ENCODE measurements around the gene CHMP1B.

CHMP1B gene

GRCh38 chr18:11859903-11860407 is 8.7 kb downstream of the CHMP1B start:
- Mint-ChIP-seq H3K36me3 (ENCODE audit: low read depth) (peaks cover 4% of the 10 kb centered on the region), H3K4me1 (peaks cover 25% of the 10 kb centered on the region), H3K9me3 (no peaks in the 10 kb centered on the region), H3K27me3 (ENCODE audit: low read depth) (no peaks in the 10 kb centered on the region), H3K27ac (peak overlapping the region in 1 of 3 experiments; percentile 20), H3K4me3 (no peak overlapping the region)
- no peak for TF ChIP-seq CTCF (IDR thresholded peaks at IDR 0.05; ENCODE audit: unreplicated experiment in 3 of 3)

GRCh38 chr18:11860594-11861450 is 9.6 kb downstream of the CHMP1B start:
- Mint-ChIP-seq H3K4me1 (peaks cover 25% of the 10 kb centered on the region), H3K27ac (no peak overlapping the region), H3K36me3 (ENCODE audit: low read depth) (no peaks in the 10 kb centered on the region), H3K9me3 (no peaks in the 10 kb centered on the region), H3K4me3 (no peak overlapping the region), H3K27me3 (ENCODE audit: low read depth) (no peaks in the 10 kb centered on the region)
- TF ChIP-seq CTCF (IDR thresholded peaks at IDR 0.05; ENCODE audit: unreplicated experiment in 3 of 3) = no peak

- Mint-ChIP-seq H3K4me1 (peaks cover 25% of the 10 kb centered on the region), H3K36me3 (ENCODE audit: low read depth) (no peaks in the 10 kb centered on the region)
These were observed 10.5 kb downstream of the CHMP1B start for GRCh38 chr18:11861583-11862288.

GRCh38 chr18:11862468-11863137 is 11.4 kb downstream of the CHMP1B start:
- TF ChIP-seq CTCF (IDR thresholded peaks at IDR 0.05; ENCODE audit: unreplicated experiment in 3 of 3) = no peak
- no peak overlapping the region for H3K4me3 Mint-ChIP-seq
- H3K27ac Mint-ChIP-seq = no peak overlapping the region
- H3K9me3 Mint-ChIP-seq = no peaks in the 10 kb centered on the region
- H3K27me3 Mint-ChIP-seq (ENCODE audit: low read depth) = no peaks in the 10 kb centered on the region
- no peaks in the 10 kb centered on the region for H3K36me3 Mint-ChIP-seq (ENCODE audit: low read depth)
- peaks cover 18% of the 10 kb centered on the region for H3K4me1 Mint-ChIP-seq

More at GRCh38 chr18:11861583-11862288, 10.5 kb downstream of the CHMP1B start:
- TF ChIP-seq CTCF (IDR thresholded peaks at IDR 0.05; ENCODE audit: unreplicated experiment in 3 of 3) = no peak
- H3K27ac Mint-ChIP-seq = peak overlapping the region in 2 of 3 experiments; percentile 2 to 51
- no peak overlapping the region for H3K4me3 Mint-ChIP-seq
- no peaks in the 10 kb centered on the region for H3K9me3 Mint-ChIP-seq
- H3K27me3 Mint-ChIP-seq (ENCODE audit: low read depth) = no peaks in the 10 kb centered on the region

GRCh38 chr18:11864471-11864870 is 13.3 kb downstream of the CHMP1B start:
- no peak overlapping the region for H3K4me3 Mint-ChIP-seq
- H3K9me3 Mint-ChIP-seq = no peaks in the 10 kb centered on the region
- H3K36me3 Mint-ChIP-seq (ENCODE audit: low read depth) = peaks cover 3% of the 10 kb centered on the region
- peaks cover 5% of the 10 kb centered on the region for H3K4me1 Mint-ChIP-seq
- no peak for TF ChIP-seq CTCF (IDR thresholded peaks at IDR 0.05; ENCODE audit: unreplicated experiment in 3 of 3)
- H3K27ac Mint-ChIP-seq = no peak overlapping the region
- no peaks in the 10 kb centered on the region for H3K27me3 Mint-ChIP-seq (ENCODE audit: low read depth)

All from nephron (organoid).